Left colon (tissue), 2 donors: ENCODE data around the gene BYSL. TPM values are rescaled to one million over a fixed set of nuclear protein-coding genes. Genes with fewer than 3 reads are reported as not detected.

Source experiments
- ATAC-seq: fragments of 200-7000 bp; cut with Tn5 transposase; one replicate; pipeline ENCODE4 v1.9.1; 2020; ENCODE audit warnings: mild to moderate bottlenecking, moderate library complexity
- DNase-seq, 2 donors: peaks; one replicate each; pipeline ENCODE4 v3.0.0-alpha.2; 2020
- intact Hi-C, 2 donors: fragments of 100-400 bp; cut with DNase I in 1 of 2; cut with micrococcal nuclease in 1 of 2; formaldehyde crosslinking; loops; one replicate each; pipeline versions ENCODE4 v1.11.2 to v1.14.0; 2022; cut with DNase I, micrococcal nuclease
- total RNA-seq, 2 donors: library from RNA; stranded (reverse); fragmentation: NEBNext Ultra II Directional; extraction: Animal tissue kit (Norgen Biotek cat#: 25700); gene quantifications; one replicate each; pipeline ENCODE4 v1.2.1, GENCODE V29; 2021
- donor health status: DM: no; HTN: no; CAD: no.
- donor health status: DM: yes; HTN: yes; CAD: no.

BYSL gene
- total RNA-seq, 2 donors from 2014 or later: 8.8 to 10.3 TPM

DNA sequence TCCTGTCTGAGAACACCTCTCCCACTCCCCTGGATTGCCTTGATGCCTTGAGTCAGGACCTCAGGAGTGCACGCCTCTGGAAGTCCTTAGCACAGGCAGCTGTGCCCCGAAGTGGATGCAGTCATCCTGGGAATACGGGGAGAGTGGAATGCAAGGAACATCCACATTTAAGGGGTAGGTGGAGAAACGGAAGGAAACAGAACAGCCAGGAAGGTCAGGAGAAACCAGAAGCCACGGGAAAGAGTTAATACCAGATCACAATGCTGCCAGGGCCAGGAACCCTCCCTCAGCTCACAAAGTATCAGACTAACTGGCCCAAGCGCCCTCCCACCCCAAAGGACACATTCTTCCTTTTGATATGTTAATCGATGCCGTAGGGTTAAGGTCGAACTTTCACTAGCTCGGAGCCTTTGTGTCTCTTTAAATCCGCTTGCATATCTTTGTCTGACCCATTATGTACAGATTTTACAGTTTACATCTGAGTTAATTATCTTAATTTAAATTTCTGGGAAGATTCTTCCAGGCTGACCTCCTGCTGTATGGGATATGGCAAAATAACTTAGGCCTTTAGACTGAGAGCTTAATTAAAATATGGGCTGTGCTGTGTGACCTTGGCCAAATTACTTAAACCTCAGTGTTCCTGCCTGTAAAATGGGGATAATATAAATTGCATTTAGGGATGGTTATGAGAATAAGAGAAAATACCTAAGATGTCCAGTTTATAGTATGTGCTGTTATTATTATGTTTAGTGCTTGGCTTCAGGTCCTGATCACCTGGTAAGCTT is 44.3 kb downstream of the BYSL start:
- no peak for ATAC-seq
- intact Hi-C loops: no loop called here
- no peak for DNase-seq

DNA sequence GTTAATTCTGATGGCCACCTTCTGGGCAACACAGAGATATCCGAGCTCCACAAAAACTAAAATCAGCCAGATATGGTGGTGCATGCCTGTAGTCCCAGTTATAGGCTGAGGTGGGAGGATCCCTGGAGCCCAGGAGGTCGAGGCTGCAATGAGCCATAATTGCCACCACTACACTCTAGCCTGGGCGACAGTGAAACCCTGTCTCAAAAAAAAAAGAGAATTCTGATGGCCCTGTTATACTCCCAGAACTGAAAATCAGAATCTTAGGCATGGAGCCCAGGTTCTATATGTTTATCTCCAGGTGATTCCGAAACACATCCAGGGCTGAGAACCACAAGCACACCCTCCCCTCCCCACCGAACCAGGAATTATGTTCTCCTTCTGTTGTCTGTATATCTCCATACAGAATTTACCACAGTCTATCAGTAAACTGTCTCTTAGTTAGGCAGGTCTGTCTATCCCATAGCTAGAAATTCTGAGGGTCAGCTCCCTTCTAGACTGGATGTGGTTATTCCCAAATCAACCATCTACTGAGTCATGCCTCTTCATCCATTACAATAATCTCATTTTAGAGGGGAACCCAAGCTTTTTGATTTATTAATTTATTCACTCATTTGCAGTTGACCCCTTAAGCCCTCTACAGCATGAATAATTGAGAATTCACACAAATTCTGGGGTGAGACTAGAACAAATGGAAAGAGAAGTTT is 45.1 kb downstream of the BYSL start:
- DNase-seq: no peak
- intact Hi-C loops: no loop called here
- no peak for ATAC-seq

DNA sequence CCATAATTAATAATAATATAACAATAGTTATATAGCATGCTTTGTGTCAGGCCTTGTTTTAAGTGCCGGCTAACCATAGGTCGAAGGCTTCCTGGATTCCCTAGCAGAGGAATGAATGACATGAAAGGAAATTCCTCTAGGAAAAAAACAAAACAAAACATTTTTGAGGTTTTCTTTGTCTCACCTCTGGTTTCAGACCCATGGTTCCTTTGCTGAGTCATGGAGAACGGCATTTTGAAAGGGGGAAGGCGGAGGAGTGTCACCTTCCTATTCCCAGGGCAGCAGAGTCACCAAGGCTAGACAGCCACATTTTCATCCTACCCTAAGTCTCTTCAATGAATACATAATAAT is 45.6 kb downstream of the BYSL start:
- no peak for ATAC-seq
- no peak for DNase-seq
- intact Hi-C loops: no loop called here

- ATAC-seq: no peak
- intact Hi-C loops: no loop called here
These were observed 46.3 kb downstream of the BYSL start for GRCh38 chr6:41967312-41968287.

GRCh38 chr6:41970436-41970846 is 49.1 kb downstream of the BYSL start:
- no peak for ATAC-seq
- intact Hi-C loops: no loop called here
- DNase-seq: no peak

More at GRCh38 chr6:41967312-41968287, 46.3 kb downstream of the BYSL start:
- no peak for DNase-seq

- intact Hi-C loops: no loop called here
- ATAC-seq (no peak), DNase-seq (no peak)
These were observed 51.5 kb downstream of the BYSL start for GRCh38 chr6:41972826-41973225.

- intact Hi-C loops: no loop called here
- ATAC-seq (no peak), DNase-seq (no peak)
These were observed 53.1 kb downstream of the BYSL start for GRCh38 chr6:41974281-41974825.

DNA sequence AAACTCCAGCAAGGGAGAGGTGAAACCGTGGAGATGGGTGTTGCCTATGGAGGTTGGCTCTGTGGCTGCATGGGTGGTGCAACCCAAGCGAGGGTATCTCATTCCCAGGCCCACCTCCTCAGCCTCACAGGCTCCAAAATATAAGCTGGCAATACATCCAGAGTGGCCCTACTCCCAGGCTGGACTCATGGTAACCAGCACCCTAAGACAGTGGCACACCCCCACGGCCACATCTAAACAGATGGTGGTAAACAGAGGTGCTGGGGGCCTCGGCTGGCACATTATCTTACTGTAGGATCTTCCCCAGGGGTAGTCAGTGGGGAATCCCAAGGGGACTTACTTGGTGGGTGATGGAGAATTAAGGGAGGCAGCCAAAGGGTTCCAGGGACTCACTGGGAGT is 54.0 kb downstream of the BYSL start:
- ATAC-seq (no peak), DNase-seq (no peak)
- intact Hi-C loops: no loop called here

GRCh38 chr6:41976794-41977484 is 55.6 kb downstream of the BYSL start:
- intact Hi-C loops: no loop called here
- ATAC-seq (no peak), DNase-seq (no peak)

Other genes starting within 250 kb of the BYSL start
- gene TFEB, start 185.9 kb upstream of the BYSL start, total RNA-seq: 10 to 100 TPM; 24.3 to 29.7 TPM
- gene PGC, start 174.1 kb upstream of the BYSL start, total RNA-seq: not detected
- 1 to 10 TPM; 3.3 to 4.4 TPM for gene FRS3, start 141.6 kb upstream of the BYSL start, total RNA-seq
- 1 to 10 TPM; 4.7 to 6.7 TPM for gene PRICKLE4, start 140.7 kb upstream of the BYSL start, total RNA-seq
- gene TOMM6, start 133.8 kb upstream of the BYSL start, total RNA-seq: 10 to 100 TPM; 97.1 to 98.4 TPM
- 1 to 10 TPM; 2.1 to 2.9 TPM for gene USP49, start 26.1 kb upstream of the BYSL start, total RNA-seq
- gene MED20, start 360 bp upstream of the BYSL start, total RNA-seq: 10 to 100 TPM; 18.5 to 18.8 TPM
- gene CCND3, start 20.3 kb downstream of the BYSL start, total RNA-seq: 10 to 100 TPM; 64.0 to 68.4 TPM
- 10 to 100 TPM; 19.0 to 19.7 TPM for gene TAF8, start 129.0 kb downstream of the BYSL start, total RNA-seq
- gene C6orf132, start 221.1 kb downstream of the BYSL start, total RNA-seq: 10 to 100 TPM; 49.7 to 66.2 TPM